GM21447 (cell line): ENCODE measurements around the gene CKAP5.

ENCODE experiments used
- ATAC-seq: cut with Tn5 transposase; IDR thresholded peaks from one replicate; pipeline ENCODE4 v1.9.1; 2021; ENCODE audit not compliant: unreplicated experiment

The CKAP5 gene

DNA sequence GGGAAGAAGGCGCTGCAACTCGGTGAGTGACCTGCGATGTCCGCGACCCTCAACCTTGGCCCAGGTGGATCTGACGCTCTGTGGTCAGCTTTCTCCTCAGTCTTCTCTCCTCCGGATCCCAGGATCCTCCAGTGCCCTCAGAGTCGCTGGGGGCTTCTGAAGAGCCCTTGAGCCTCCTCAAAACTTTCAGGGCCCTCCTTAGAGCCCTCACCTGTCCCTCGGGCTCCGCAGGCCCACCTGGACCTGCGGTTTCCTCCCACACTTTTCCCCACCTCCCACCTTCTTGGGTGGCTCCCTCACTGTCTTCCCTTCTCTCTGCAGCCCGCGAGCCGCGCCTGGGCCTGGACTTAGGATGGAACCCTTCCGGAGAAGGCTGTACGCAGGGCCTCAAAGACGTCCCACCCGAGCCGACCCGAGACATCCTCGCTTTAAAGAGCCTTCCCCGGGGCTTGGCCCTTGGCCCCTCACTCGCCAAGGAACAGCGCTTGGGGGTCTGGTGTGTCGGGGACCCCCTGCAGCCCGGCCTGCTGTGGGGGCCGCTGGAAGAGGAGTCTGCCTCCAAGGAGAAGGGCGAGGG is 144.9 kb downstream of the CKAP5 start:
- ATAC-seq, result no peak

- peak; percentile 95 for ATAC-seq
Observed at GRCh38 chr11:46700241-46701077, 145.6 kb downstream of the CKAP5 start, which contains the start of the genes ARHGAP1 and ZNF408. Gene ARHGAP1 (minus strand): TSS chr11:46700619. CDS start chr11:46696107, 4,512 bp downstream. Gene ZNF408 (plus strand): TSS chr11:46701031. CDS start chr11:46701048, 17 bp downstream.

- no peak for ATAC-seq
Observed at GRCh38 chr11:46698597-46698996, 147.5 kb downstream of the CKAP5 start.

DNA sequence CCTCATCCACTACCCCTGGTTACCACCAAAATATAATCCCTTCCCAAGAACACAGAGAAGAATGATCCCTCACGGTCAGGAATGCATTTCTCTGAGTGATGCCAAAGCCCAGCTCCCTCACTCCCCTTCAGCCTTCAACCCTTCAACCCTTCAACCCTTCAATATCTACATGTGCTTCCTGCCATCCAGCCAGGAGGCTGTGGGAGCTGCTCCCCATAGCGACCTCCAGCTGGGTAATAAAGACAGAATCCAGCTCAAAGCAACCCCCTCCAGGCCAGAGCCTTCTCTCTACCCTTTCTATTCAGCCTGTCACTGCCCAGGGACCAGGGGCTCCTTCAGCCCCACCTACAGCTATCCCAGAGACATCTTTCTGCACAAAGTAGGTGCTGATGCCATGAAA is 148.4 kb downstream of the CKAP5 start:
- no peak for ATAC-seq

DNA sequence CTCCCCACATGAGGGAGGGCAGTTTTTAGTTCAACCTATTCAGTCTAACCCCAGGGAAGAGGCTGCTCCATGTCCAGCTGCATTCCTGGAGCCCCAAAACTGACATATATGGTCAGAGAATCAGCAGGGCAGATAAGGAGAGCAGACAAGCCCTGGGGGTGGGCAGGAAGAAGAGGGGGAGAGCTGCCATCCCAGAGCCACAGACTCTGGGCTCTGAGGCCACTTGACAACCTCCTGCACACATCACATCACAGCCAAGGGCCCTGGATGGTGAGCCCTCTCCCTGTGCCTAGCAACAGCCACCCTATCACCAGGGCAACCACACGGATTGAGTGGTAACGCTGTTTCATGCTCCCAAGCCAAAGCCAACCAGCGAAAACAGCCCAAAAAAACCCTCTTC is 148.8 kb downstream of the CKAP5 start:
- no peak for ATAC-seq

GRCh38 chr11:46696212-46696558 is 149.9 kb downstream of the CKAP5 start:
- ATAC-seq, result no peak

DNA sequence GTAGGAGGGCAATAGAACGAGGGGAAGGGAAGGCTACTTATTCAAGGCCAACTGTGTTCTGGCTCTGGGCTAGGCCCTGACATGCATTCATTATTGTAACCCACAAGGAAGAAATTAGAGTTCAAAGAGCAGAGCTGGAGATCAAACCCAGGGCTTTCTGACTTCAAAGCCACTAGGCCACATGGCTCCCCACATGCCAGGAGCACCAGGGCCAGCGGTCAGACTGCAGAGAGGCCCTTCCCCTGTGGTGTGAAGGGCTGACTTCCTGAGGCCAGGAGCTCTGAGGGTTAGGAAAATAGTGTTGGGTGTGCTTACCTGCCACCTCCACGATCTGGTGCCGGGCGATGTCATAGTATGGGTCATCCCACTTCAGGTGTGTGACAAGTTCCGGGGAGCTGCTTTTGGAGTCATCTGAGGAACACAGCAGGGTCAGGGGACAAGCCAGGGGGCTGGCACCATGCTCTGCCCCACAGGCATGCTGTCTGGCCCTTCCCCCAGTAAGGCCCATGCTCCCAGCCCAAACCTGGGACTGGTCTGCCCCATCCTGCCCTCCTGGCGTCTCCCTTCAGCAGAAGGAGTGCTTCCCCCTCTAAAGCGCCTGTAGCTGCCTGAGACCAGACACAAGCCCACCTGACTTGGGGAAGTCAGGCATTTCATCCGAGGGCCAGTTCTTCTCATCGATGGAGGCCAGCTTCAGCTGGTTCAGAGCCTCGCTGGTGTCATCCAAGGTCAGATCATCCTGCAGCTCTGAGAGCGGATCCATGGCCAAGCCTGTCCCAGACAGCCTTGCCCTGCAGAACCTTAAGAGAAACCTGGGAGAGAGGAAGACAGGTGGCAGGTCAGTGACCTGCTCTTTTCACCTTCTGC is 150.5 kb downstream of the CKAP5 start:
- no peak for ATAC-seq

DNA sequence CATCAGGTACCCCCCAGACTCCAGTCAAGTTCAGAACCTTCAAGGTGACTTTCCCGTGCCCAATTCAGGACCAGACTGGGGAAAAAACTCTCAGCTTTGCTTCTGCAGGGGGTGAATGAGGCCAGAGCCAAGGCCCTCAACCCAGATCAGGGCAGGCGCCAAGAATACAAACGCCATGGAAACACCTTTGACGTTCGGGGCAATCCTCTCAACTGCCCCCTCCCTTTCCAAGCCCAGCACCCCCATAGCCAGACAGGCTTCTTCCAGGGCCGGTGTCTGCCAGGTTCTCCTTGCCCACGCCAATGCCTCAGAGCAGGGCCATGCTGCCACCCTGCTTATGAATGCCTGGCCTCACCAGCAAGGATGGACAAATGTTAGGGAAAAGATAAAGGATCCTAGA is 151.5 kb downstream of the CKAP5 start:
- ATAC-seq, result no peak

- ATAC-seq, result no peak
Observed at GRCh38 chr11:46694072-46694471, 152.0 kb downstream of the CKAP5 start.

GRCh38 chr11:46693597-46694012 is 152.5 kb downstream of the CKAP5 start:
- no peak for ATAC-seq
